ENCODE results near the gene NRSN2.

Gene NRSN2

GRCh38 chr20:346640-347316 is at the start of gene NRSN2:
TSS of gene NRSN2 (plus strand) at chr20:347111. CDS start at chr20:349644, 2,533 bp downstream.
- Mint-ChIP-seq H3K9me3 (peaks cover 1% of the 10 kb centered on the region), H3K4me3 (peak within 1 kb of the TSS; percentile 78), H3K4me1 (peaks cover 19% of the 10 kb centered on the region), H3K27ac (peak within 1 kb of the TSS; percentile 90), H3K36me3 (peaks cover 11% of the 10 kb centered on the region)
- no peak for DNase-seq (ENCODE audit: low spot score in 2 of 2)
- peak; percentile 41 for ATAC-seq

GRCh38 chr20:297925-298775 is 48.8 kb upstream of the NRSN2 start:
- Mint-ChIP-seq H3K4me1 (peaks cover 53% of the 10 kb centered on the region), H3K27ac (peak overlapping the region; percentile 100), H3K4me3 (peak overlapping the region; percentile 98), H3K9me3 (no peaks in the 10 kb centered on the region), H3K36me3 (peaks cover 43% of the 10 kb centered on the region)
- DNase-seq (ENCODE audit: low spot score in 2 of 2): peak; percentile 40 to 75
- peak; percentile 48 for ATAC-seq

GRCh38 chr20:298776-299391 is 48.0 kb upstream of the NRSN2 start:
- ATAC-seq: no peak
- Mint-ChIP-seq H3K9me3 (no peaks in the 10 kb centered on the region), H3K36me3 (peaks cover 43% of the 10 kb centered on the region), H3K4me1 (peaks cover 53% of the 10 kb centered on the region), H3K4me3 (peak overlapping the region; percentile 98), H3K27ac (peak overlapping the region; percentile 100)
- DNase-seq (ENCODE audit: low spot score in 2 of 2): no peak

GRCh38 chr20:300345-300990 is 46.4 kb upstream of the NRSN2 start:
- H3K4me3 Mint-ChIP-seq: peak overlapping the region; percentile 98
- no peak for DNase-seq (ENCODE audit: low spot score in 2 of 2)
- peaks cover 53% of the 10 kb centered on the region for H3K4me1 Mint-ChIP-seq
- ATAC-seq: no peak
- H3K27ac Mint-ChIP-seq: peak overlapping the region; percentile 18
- no peaks in the 10 kb centered on the region for H3K9me3 Mint-ChIP-seq
- H3K36me3 Mint-ChIP-seq: peaks cover 43% of the 10 kb centered on the region

- Mint-ChIP-seq H3K27ac (no peak overlapping the region), H3K4me3 (no peak overlapping the region)
Measured at GRCh38 chr20:301886-302848, 44.7 kb upstream of the NRSN2 start.

GRCh38 chr20:305745-306144 is 41.2 kb upstream of the NRSN2 start:
- Mint-ChIP-seq H3K36me3 (peaks cover 15% of the 10 kb centered on the region), H3K4me3 (no peak overlapping the region), H3K27ac (no peak overlapping the region), H3K9me3 (no peaks in the 10 kb centered on the region), H3K4me1 (peaks cover 18% of the 10 kb centered on the region)
- DNase-seq (ENCODE audit: low spot score in 2 of 2): no peak
- no peak for ATAC-seq

More at GRCh38 chr20:301886-302848, 44.7 kb upstream of the NRSN2 start:
- no peaks in the 10 kb centered on the region for H3K9me3 Mint-ChIP-seq
- H3K36me3 Mint-ChIP-seq: peaks cover 41% of the 10 kb centered on the region
- DNase-seq (ENCODE audit: low spot score in 2 of 2) (no peak), ATAC-seq (no peak)
- H3K4me1 Mint-ChIP-seq: peaks cover 39% of the 10 kb centered on the region

- ATAC-seq (no peak), DNase-seq (ENCODE audit: low spot score in 2 of 2) (no peak)
- Mint-ChIP-seq H3K4me1 (peaks cover 5% of the 10 kb centered on the region), H3K36me3 (peaks cover 6% of the 10 kb centered on the region), H3K4me3 (no peak overlapping the region), H3K9me3 (no peaks in the 10 kb centered on the region), H3K27ac (no peak overlapping the region)
Measured at GRCh38 chr20:308427-309038, 38.4 kb upstream of the NRSN2 start.

GRCh38 chr20:309306-309840 is 37.5 kb upstream of the NRSN2 start:
- DNase-seq (ENCODE audit: low spot score in 2 of 2) (no peak), ATAC-seq (no peak)
- Mint-ChIP-seq H3K27ac (no peak overlapping the region), H3K4me1 (peaks cover 5% of the 10 kb centered on the region), H3K36me3 (peaks cover 6% of the 10 kb centered on the region), H3K9me3 (no peaks in the 10 kb centered on the region), H3K4me3 (no peak overlapping the region)

- peaks cover 6% of the 10 kb centered on the region for H3K36me3 Mint-ChIP-seq
- no peaks in the 10 kb centered on the region for H3K9me3 Mint-ChIP-seq
- DNase-seq (ENCODE audit: low spot score in 2 of 2): peak; percentile 32 to 80
- peak overlapping the region; percentile 65 for H3K27ac Mint-ChIP-seq
- peak overlapping the region; percentile 59 for H3K4me3 Mint-ChIP-seq
- peak; percentile 98 for ATAC-seq
- peaks cover 5% of the 10 kb centered on the region for H3K4me1 Mint-ChIP-seq
Measured at GRCh38 chr20:309841-310644, 36.9 kb upstream of the NRSN2 start.

GRCh38 chr20:310645-311044 is 36.3 kb upstream of the NRSN2 start:
- no peak for DNase-seq (ENCODE audit: low spot score in 2 of 2)
- H3K36me3 Mint-ChIP-seq: peaks cover 6% of the 10 kb centered on the region
- peak overlapping the region; percentile 59 for H3K4me3 Mint-ChIP-seq
- no peaks in the 10 kb centered on the region for H3K9me3 Mint-ChIP-seq
- peaks cover 5% of the 10 kb centered on the region for H3K4me1 Mint-ChIP-seq
- ATAC-seq: no peak
- peak overlapping the region; percentile 65 for H3K27ac Mint-ChIP-seq

- ATAC-seq (no peak), DNase-seq (ENCODE audit: low spot score in 2 of 2) (no peak)
- H3K4me1 Mint-ChIP-seq: peaks cover 5% of the 10 kb centered on the region
- no peak overlapping the region for H3K4me3 Mint-ChIP-seq
- no peaks in the 10 kb centered on the region for H3K9me3 Mint-ChIP-seq
- H3K27ac Mint-ChIP-seq: no peak overlapping the region
- H3K36me3 Mint-ChIP-seq: peaks cover 6% of the 10 kb centered on the region
Measured at GRCh38 chr20:311609-312008, 35.3 kb upstream of the NRSN2 start.

GRCh38 chr20:312067-312466 is 34.8 kb upstream of the NRSN2 start:
- ATAC-seq (no peak), DNase-seq (ENCODE audit: low spot score in 2 of 2) (no peak)
- Mint-ChIP-seq H3K27ac (no peak overlapping the region), H3K4me3 (no peak overlapping the region), H3K9me3 (no peaks in the 10 kb centered on the region), H3K36me3 (peaks cover 6% of the 10 kb centered on the region), H3K4me1 (peaks cover 5% of the 10 kb centered on the region)

- Mint-ChIP-seq H3K4me1 (peaks cover 5% of the 10 kb centered on the region), H3K27ac (no peak overlapping the region), H3K4me3 (no peak overlapping the region), H3K9me3 (no peaks in the 10 kb centered on the region), H3K36me3 (peaks cover 6% of the 10 kb centered on the region)
- ATAC-seq: no peak
- DNase-seq (ENCODE audit: low spot score in 2 of 2): no peak
Measured at GRCh38 chr20:312866-313265, 34.0 kb upstream of the NRSN2 start.

Measured in stimulated activated effector memory CD8-positive, alpha-beta T cell treated with anti-CD3 and anti-CD28 coated beads, Interleukin-12 subunit alpha, Interleukin-12 subunit beta, amount 100 ng/mL, for 72 hours (primary cell).